Neural cell (in vitro differentiated cells): ENCODE data around the gene ESYT2. TPM values are rescaled to one million over a fixed set of nuclear protein-coding genes. Genes with fewer than 3 reads are reported as not detected.

Source experiments
- H2AFZ ChIP-seq: fragments of 200-600, 300-800 bp; sonication (generic), shearing (Covaris generic); 2 replicates; pipeline ENCODE4 v1.6.0; 2014; ENCODE audit warnings: low read depth, mild to moderate bottlenecking, antibody characterized with exemption, low read length, moderate library complexity
- H3F3A ChIP-seq: fragments of 200-600 bp; shearing (Covaris generic); 2 replicates; pipeline ENCODE4 v1.6.1; 2016; ENCODE audit warnings: mild to moderate bottlenecking, moderate library complexity, mixed read lengths, antibody characterized with exemption, low read length; ENCODE audit not compliant: insufficient read depth, poor library complexity, severe bottlenecking
- H3K27ac ChIP-seq: fragments of 200-600, 300-800 bp; sonication (generic), shearing (Covaris generic); 2 replicates; pipeline ENCODE4 v1.5.1; 2014; ENCODE audit warnings: mild to moderate bottlenecking, low read length, moderate library complexity
- H3K27me3 ChIP-seq: fragments of 300-800, 200-600 bp; sonication (generic), shearing (Covaris generic); 2 replicates; pipeline ENCODE4 v1.6.0; 2014; ENCODE audit warnings: mild to moderate bottlenecking, low read depth, low read length, moderate library complexity; ENCODE audit not compliant: insufficient read depth
- H3K36me3 ChIP-seq: fragments of 300-800, 200-600 bp; sonication (generic), shearing (Covaris generic); 2 replicates; pipeline ENCODE4 v1.5.1; 2014; ENCODE audit warnings: mild to moderate bottlenecking, antibody characterized with exemption, low read length, moderate library complexity; ENCODE audit not compliant: insufficient read depth
- H3K4me2 ChIP-seq: fragments of 300-800, 200-600 bp; sonication (generic), shearing (Covaris generic); 2 replicates; pipeline ENCODE4 v1.6.0; 2014; ENCODE audit warnings: mild to moderate bottlenecking, low read length
- H3K4me3 ChIP-seq: fragments of 300-800, 200-600 bp; sonication (generic), shearing (Covaris generic); 2 replicates; pipeline ENCODE4 v1.5.1; 2014; ENCODE audit warnings: mild to moderate bottlenecking, low read length, moderate library complexity
- H3K79me2 ChIP-seq: fragments of 200-600 bp; shearing (Covaris generic); replicated peaks from 2 replicates; pipeline ENCODE4 v1.6.0; 2014; ENCODE audit warnings: mild to moderate bottlenecking, low read length, moderate library complexity; ENCODE audit not compliant: insufficient read depth
- H3K9ac ChIP-seq: fragments of 300-800, 200-600 bp; sonication (generic), shearing (Covaris generic); 2 replicates; pipeline ENCODE4 v1.6.1; 2016; ENCODE audit warnings: mild to moderate bottlenecking, low read length, mixed read lengths
- H3K9me2 ChIP-seq: fragments of 200-600 bp; shearing (Covaris generic); 2 replicates; pipeline ENCODE4 v1.6.1; 2016; ENCODE audit warnings: mild to moderate bottlenecking, low read length, mixed read lengths; ENCODE audit not compliant: insufficient read depth
- H3K9me3 ChIP-seq: fragments of 200-600, 300-800 bp; sonication (generic), shearing (Covaris generic); 2 replicates; pipeline ENCODE4 v1.6.1; 2016; ENCODE audit warnings: mild to moderate bottlenecking, mixed run types, low read length, moderate library complexity, mixed read lengths
- H4K20me1 ChIP-seq: fragments of 200-600 bp; shearing (Covaris generic); 2 replicates; pipeline ENCODE4 v1.6.1; 2016; ENCODE audit warnings: mild to moderate bottlenecking, mixed run types; ENCODE audit not compliant: insufficient read depth
- EP300 ChIP-seq: fragments of 450-650 bp; conservative IDR thresholded peaks from 2 replicates; pipeline ENCODE4 v1.6.1; 2014; ENCODE audit warnings: antibody characterized with exemption, mild to moderate bottlenecking, moderate library complexity; ENCODE audit not compliant: poor library complexity, severe bottlenecking
- EZH2 ChIP-seq: fragments of 200-600, 300-800 bp; shearing (Covaris generic), sonication (generic); IDR thresholded peaks from 2 replicates; pipeline ENCODE4 v1.6.1; 2014; ENCODE audit warnings: antibody characterized with exemption, low read length, borderline replicate concordance, mild to moderate bottlenecking; ENCODE audit not compliant: insufficient read depth, poor library complexity, severe bottlenecking
- MXI1 ChIP-seq: fragments of 450-650 bp; conservative IDR thresholded peaks from 2 replicates; pipeline ENCODE4 v1.6.1; 2014; ENCODE audit warnings: antibody characterized with exemption, mild to moderate bottlenecking; ENCODE audit not compliant: poor library complexity, severe bottlenecking
- POLR2AphosphoS5 ChIP-seq: IDR thresholded peaks from 2 replicates; pipeline ENCODE4 v1.6.1; 2012
- RAD21 ChIP-seq: fragments of 450-650 bp; conservative IDR thresholded peaks from 2 replicates; pipeline ENCODE4 v1.6.1; 2014; ENCODE audit warnings: antibody characterized with exemption, mild to moderate bottlenecking, moderate library complexity
- REST ChIP-seq: IDR thresholded peaks from 2 replicates; pipeline ENCODE4 v1.6.1; 2012; ENCODE audit warnings: borderline replicate concordance
- SMC3 ChIP-seq: fragments of 450-650 bp; conservative IDR thresholded peaks from 2 replicates; pipeline ENCODE4 v1.6.1; 2014; ENCODE audit warnings: antibody characterized with exemption, mild to moderate bottlenecking, moderate library complexity; ENCODE audit not compliant: poor library complexity
- TAF1 ChIP-seq: IDR thresholded peaks from 2 replicates; pipeline ENCODE4 v1.6.1; 2012; ENCODE audit warnings: low read depth
- polyA plus RNA-seq: library from polyadenylated mRNA; depleted of rRNA; stranded (reverse); fragments of >200 nt; gene quantifications from 2 replicates; pipeline ENCODE4 v1.2.3, GENCODE V29; 2014
- TF ChIP-seq, protein P1 (sequence below): fragments of 450-650 bp; IDR thresholded peaks from 2 replicates; pipeline ENCODE4 v1.5.1; 2014; ENCODE audit warnings: antibody characterized with exemption, mild to moderate bottlenecking, moderate library complexity; ENCODE audit not compliant: poor library complexity, severe bottlenecking

ESYT2 gene
- polyA plus RNA-seq, 1 donor from 2014 or later, result 23.8 TPM

GRCh38 chr7:158836692-158837091, 7.4 kb upstream of the ESYT2 start:
- Histone ChIP-seq H3F3A (no peaks in the 10 kb centered on the region), H3K27ac (no peak overlapping the region), H3K27me3 (no peaks in the 10 kb centered on the region), H3K9me2 (no peaks in the 10 kb centered on the region), H3K9me3 (no peaks in the 10 kb centered on the region), H3K4me3 (no peak overlapping the region), H3K79me2 (no peaks in the 10 kb centered on the region), H3K9ac (no peak overlapping the region), H2AFZ (no peak overlapping the region), H3K36me3 (no peaks in the 10 kb centered on the region), H4K20me1 (no peaks in the 10 kb centered on the region), H3K4me2 (no peak overlapping the region)
- no peak for TF ChIP-seq TAF1
- no peak for TF ChIP-seq SMC3
- no peak for TF ChIP-seq REST
- no peak for TF ChIP-seq RAD21
- TF ChIP-seq EP300, result no peak
- no peak for TF ChIP-seq MXI1
- TF ChIP-seq EZH2, result no peak

GRCh38 chr7:158834878-158835784, 5.8 kb upstream of the ESYT2 start:
- H3K9ac ChIP-seq, result no peak overlapping the region
- no peaks in the 10 kb centered on the region for H3K36me3 ChIP-seq
- no peak for TF ChIP-seq EP300
- no peak overlapping the region for H3K4me2 ChIP-seq
- H3K4me3 ChIP-seq, result no peak overlapping the region
- no peaks in the 10 kb centered on the region for H3K79me2 ChIP-seq
- H4K20me1 ChIP-seq, result no peaks in the 10 kb centered on the region
- no peaks in the 10 kb centered on the region for H3F3A ChIP-seq
- no peaks in the 10 kb centered on the region for H3K9me3 ChIP-seq
- no peak overlapping the region for H2AFZ ChIP-seq
- H3K9me2 ChIP-seq, result no peaks in the 10 kb centered on the region
- H3K27ac ChIP-seq, result no peak overlapping the region
- no peaks in the 10 kb centered on the region for H3K27me3 ChIP-seq

- Histone ChIP-seq H3K4me3 (no peak overlapping the region), H3K27ac (no peak overlapping the region), H2AFZ (no peak overlapping the region), H3K36me3 (no peaks in the 10 kb centered on the region), H3K9ac (no peak overlapping the region), H3K27me3 (no peaks in the 10 kb centered on the region), H4K20me1 (no peaks in the 10 kb centered on the region), H3K4me2 (no peak overlapping the region), H3K79me2 (peaks cover under 1% of the 10 kb centered on the region), H3F3A (no peaks in the 10 kb centered on the region), H3K9me3 (no peaks in the 10 kb centered on the region), H3K9me2 (no peaks in the 10 kb centered on the region)
- no peak for TF ChIP-seq RAD21
- no peak for TF ChIP-seq MXI1
- no peak for TF ChIP-seq REST
- no peak for TF ChIP-seq EZH2
- no peak for TF ChIP-seq EP300
- TF ChIP-seq TAF1, result no peak
- no peak for TF ChIP-seq SMC3
- no peak for TF ChIP-seq POLR2AphosphoS5
- TF ChIP-seq, protein P1, sequence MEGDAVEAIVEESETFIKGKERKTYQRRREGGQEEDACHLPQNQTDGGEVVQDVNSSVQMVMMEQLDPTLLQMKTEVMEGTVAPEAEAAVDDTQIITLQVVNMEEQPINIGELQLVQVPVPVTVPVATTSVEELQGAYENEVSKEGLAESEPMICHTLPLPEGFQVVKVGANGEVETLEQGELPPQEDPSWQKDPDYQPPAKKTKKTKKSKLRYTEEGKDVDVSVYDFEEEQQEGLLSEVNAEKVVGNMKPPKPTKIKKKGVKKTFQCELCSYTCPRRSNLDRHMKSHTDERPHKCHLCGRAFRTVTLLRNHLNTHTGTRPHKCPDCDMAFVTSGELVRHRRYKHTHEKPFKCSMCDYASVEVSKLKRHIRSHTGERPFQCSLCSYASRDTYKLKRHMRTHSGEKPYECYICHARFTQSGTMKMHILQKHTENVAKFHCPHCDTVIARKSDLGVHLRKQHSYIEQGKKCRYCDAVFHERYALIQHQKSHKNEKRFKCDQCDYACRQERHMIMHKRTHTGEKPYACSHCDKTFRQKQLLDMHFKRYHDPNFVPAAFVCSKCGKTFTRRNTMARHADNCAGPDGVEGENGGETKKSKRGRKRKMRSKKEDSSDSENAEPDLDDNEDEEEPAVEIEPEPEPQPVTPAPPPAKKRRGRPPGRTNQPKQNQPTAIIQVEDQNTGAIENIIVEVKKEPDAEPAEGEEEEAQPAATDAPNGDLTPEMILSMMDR, result no peak
Observed at GRCh38 chr7:158832994-158833393, 3.7 kb upstream of the ESYT2 start.
